Measurements from ENCODE around the gene APIP.
"Not testable (repeated sequence)": the region's sequence is repeated elsewhere in the genome, so short reads cannot be mapped to it uniquely, and the experiment has no call there.

The APIP gene

GRCh38 chr11:34926101-34926830 is 10.1 kb upstream of the APIP start:
- peak; percentile 62 for DNase-seq (ENCODE audit: low spot score)

- no peak for DNase-seq (ENCODE audit: low spot score)
Observed at GRCh38 chr11:34924714-34925113, 8.5 kb upstream of the APIP start.

GRCh38 chr11:34921156-34921555 is 5.0 kb upstream of the APIP start:
- DNase-seq (ENCODE audit: low spot score): no peak

- DNase-seq (ENCODE audit: low spot score): peak; percentile 16
Observed at GRCh38 chr11:34916843-34917770, 928 bp upstream of the APIP start.

GRCh38 chr11:34915136-34916014 is 804 bp downstream of the APIP start:
- no peak for DNase-seq (ENCODE audit: low spot score)

GRCh38 chr11:34913556-34913955 is 2.6 kb downstream of the APIP start:
- not testable (repeated sequence) for DNase-seq (ENCODE audit: low spot score)

GRCh38 chr11:34911676-34912075 is 4.5 kb downstream of the APIP start:
- DNase-seq (ENCODE audit: low spot score): no peak

GRCh38 chr11:34910817-34911216 is 5.4 kb downstream of the APIP start:
- no peak for DNase-seq (ENCODE audit: low spot score)

- no peak for DNase-seq (ENCODE audit: low spot score)
Observed at GRCh38 chr11:34909955-34910354, 6.2 kb downstream of the APIP start.

- no peak for DNase-seq (ENCODE audit: low spot score)
Observed at GRCh38 chr11:34909415-34909814, 6.8 kb downstream of the APIP start.

GRCh38 chr11:34907934-34908593 is 8.1 kb downstream of the APIP start:
- no peak for DNase-seq (ENCODE audit: low spot score)

- no peak for DNase-seq (ENCODE audit: low spot score)
Observed at GRCh38 chr11:34905666-34906065, 10.5 kb downstream of the APIP start.

- peak; percentile 63 for DNase-seq (ENCODE audit: low spot score)
Observed at GRCh38 chr11:34904421-34904955, 11.7 kb downstream of the APIP start.

- no peak for DNase-seq (ENCODE audit: low spot score)
Observed at GRCh38 chr11:34899633-34900016, 16.6 kb downstream of the APIP start.

GRCh38 chr11:34898474-34898873 is 17.7 kb downstream of the APIP start:
- no peak for DNase-seq (ENCODE audit: low spot score)

- DNase-seq (ENCODE audit: low spot score): no peak
Observed at GRCh38 chr11:34897171-34897870, 18.9 kb downstream of the APIP start.

- DNase-seq (ENCODE audit: low spot score): not testable (repeated sequence)
Observed at GRCh38 chr11:34896191-34896590, 20.0 kb downstream of the APIP start.

GRCh38 chr11:34893416-34893815 is 22.8 kb downstream of the APIP start:
- DNase-seq (ENCODE audit: low spot score): no peak

GRCh38 chr11:34891611-34892010 is 24.6 kb downstream of the APIP start:
- DNase-seq (ENCODE audit: low spot score): no peak

GRCh38 chr11:34890812-34891211 is 25.4 kb downstream of the APIP start:
- peak; percentile 52 for DNase-seq (ENCODE audit: low spot score)

- no peak for DNase-seq (ENCODE audit: low spot score)
Observed at GRCh38 chr11:34890089-34890488, 26.1 kb downstream of the APIP start.

All from kidney tubule cell (primary cell).